Ascending aorta (tissue), 2 donors: ENCODE results near the gene EIF4H. TPM values are rescaled to one million over a fixed set of nuclear protein-coding genes. Genes with fewer than 3 reads are reported as not detected.

Experiments
- DNase-seq, 2 donors: peaks; one replicate each; pipeline ENCODE4 v3.0.0-alpha.2; 2019; ENCODE audit warnings: low spot score in 2 of 2
- H3K27ac ChIP-seq, 2 donors: fragments of 200-600 bp; sonication (generic); one replicate each; pipeline ENCODE4 v1.5.1; 2016 to 2017; ENCODE audit warnings: mild to moderate bottlenecking in 1 of 2
- H3K27me3 ChIP-seq: fragments of 200-600 bp; sonication (generic); one replicate; pipeline ENCODE4 v1.5.1; 2017
- H3K36me3 ChIP-seq, 2 donors: fragments of 200-600 bp; sonication (generic); one replicate each; pipeline ENCODE4 v1.5.1; 2016
- H3K4me1 ChIP-seq, 2 donors: fragments of 200-600 bp; sonication (generic); one replicate each; pipeline ENCODE4 v1.5.1; 2016 to 2017; ENCODE audit warnings: mild to moderate bottlenecking in 1 of 2
- H3K4me3 ChIP-seq, 2 donors: fragments of 200-600 bp; sonication (generic); one replicate each; pipeline ENCODE4 v1.5.1; 2016 to 2017; ENCODE audit warnings: mild to moderate bottlenecking in 1 of 2
- H3K9me3 ChIP-seq, 2 donors: fragments of 200-600 bp; sonication (generic); one replicate each; pipeline ENCODE4 v1.5.1; 2016
- intact Hi-C: fragments of 100-400 bp; cut with DNase I; formaldehyde crosslinking; loops from one replicate; pipeline ENCODE4 v1.15.1; 2023
- total RNA-seq: library from RNA; depleted of rRNA; stranded (reverse); fragments of >200 nt; gene quantifications from one replicate; pipeline ENCODE4 v1.1.0, GENCODE V29; 2016
- TF ChIP-seq, protein P1 (sequence below), 3 experiments: fragments of 200-600 bp in 2 of 3; fragments of 450-650 bp in 1 of 3; sonication (generic) in 2 of 3; IDR thresholded peaks; one replicate each; pipeline ENCODE4 v1.5.1; 2016 to 2019; ENCODE audit warnings: antibody characterized with exemption in 3 of 3, mild to moderate bottlenecking in 1 of 3, moderate library complexity in 1 of 3

EIF4H gene
- total RNA-seq, 1 donor from 2014 or later, result 150 TPM

DNA sequence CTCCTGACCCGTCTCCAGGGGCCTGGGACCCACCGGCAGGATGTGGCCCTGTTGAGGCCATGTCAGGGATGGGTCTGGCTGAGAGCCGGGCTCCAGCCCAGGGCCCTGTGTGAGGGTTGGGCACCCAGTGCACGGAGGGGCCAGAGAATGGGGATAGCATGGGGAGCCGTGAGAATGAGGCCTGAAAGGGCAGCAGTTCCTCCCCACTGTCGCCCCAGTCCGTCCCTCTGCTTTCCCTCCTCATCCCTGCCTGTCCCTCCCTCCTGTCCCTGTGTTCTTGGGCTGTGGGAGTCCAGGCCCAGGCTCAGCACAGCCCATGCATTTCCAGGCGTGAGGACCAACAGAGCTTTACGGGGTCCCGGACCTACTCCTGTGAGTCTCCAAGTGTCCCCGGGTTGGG is 45.3 kb downstream of the EIF4H start:
- TF ChIP-seq, protein P1, sequence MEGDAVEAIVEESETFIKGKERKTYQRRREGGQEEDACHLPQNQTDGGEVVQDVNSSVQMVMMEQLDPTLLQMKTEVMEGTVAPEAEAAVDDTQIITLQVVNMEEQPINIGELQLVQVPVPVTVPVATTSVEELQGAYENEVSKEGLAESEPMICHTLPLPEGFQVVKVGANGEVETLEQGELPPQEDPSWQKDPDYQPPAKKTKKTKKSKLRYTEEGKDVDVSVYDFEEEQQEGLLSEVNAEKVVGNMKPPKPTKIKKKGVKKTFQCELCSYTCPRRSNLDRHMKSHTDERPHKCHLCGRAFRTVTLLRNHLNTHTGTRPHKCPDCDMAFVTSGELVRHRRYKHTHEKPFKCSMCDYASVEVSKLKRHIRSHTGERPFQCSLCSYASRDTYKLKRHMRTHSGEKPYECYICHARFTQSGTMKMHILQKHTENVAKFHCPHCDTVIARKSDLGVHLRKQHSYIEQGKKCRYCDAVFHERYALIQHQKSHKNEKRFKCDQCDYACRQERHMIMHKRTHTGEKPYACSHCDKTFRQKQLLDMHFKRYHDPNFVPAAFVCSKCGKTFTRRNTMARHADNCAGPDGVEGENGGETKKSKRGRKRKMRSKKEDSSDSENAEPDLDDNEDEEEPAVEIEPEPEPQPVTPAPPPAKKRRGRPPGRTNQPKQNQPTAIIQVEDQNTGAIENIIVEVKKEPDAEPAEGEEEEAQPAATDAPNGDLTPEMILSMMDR (IDR thresholded peaks at IDR 0.05), result no peak
- Histone ChIP-seq H3K27ac (no peak overlapping the region), H3K9me3 (no peaks in the 10 kb centered on the region), H3K4me3 (no peak overlapping the region), H3K27me3 (no peaks in the 10 kb centered on the region), H3K4me1 (no peaks in the 10 kb centered on the region), H3K36me3 (no peaks in the 10 kb centered on the region)
- no peak for DNase-seq
- intact Hi-C loops, result no loop called here

DNA sequence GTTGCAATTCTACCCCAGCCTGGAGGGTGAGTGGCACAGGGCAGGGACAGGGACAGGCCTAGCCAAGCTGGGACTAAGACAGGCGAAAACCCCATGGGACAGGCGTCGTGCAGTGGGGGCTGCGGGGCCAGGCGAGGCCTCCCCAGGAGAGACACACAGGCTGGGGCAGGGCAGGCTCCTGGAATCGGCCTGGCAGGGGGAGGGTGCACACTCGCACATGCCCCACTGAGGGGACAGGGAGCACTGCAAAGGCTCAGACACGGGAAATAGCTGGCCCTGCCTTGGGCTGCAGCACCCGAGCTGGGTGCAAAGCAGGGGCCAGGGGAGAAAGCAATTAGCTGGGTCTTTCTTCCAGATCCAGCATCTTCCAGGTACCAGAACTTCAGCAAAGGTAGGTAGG is 46.1 kb downstream of the EIF4H start:
- Histone ChIP-seq H3K4me3 (no peak overlapping the region), H3K4me1 (no peaks in the 10 kb centered on the region), H3K27ac (no peak overlapping the region), H3K9me3 (no peaks in the 10 kb centered on the region), H3K27me3 (no peaks in the 10 kb centered on the region), H3K36me3 (no peaks in the 10 kb centered on the region)
- TF ChIP-seq, protein P1 (IDR thresholded peaks at IDR 0.05), result no peak
- intact Hi-C loops, result no loop called here
- DNase-seq, result no peak

DNA sequence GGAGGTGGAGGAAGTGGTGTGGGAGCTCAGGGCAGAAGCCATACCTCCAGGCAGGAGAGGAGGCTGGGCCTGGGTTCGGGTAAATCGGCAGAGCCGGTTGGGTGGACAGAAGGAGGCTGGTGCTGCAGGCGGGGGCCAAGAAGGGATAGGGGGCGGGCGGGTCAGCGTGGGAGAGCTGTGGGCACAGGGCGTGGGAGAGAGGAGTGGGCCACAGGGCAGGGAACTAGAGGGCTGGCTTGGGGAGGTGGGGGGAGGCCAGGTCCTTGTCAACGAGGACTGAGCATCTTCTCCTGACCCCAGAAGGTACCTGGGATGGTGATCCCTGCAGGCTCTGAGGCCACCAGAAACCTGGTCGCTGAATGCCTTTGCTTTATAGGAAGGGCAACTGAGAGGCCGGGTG is 47.6 kb downstream of the EIF4H start:
- DNase-seq, result no peak
- Histone ChIP-seq H3K27ac (no peak overlapping the region), H3K27me3 (no peaks in the 10 kb centered on the region), H3K36me3 (peaks cover 0 to 7% of the 10 kb centered on the region in 2 donors), H3K9me3 (no peaks in the 10 kb centered on the region), H3K4me3 (no peak overlapping the region), H3K4me1 (no peaks in the 10 kb centered on the region)
- intact Hi-C loops, result no loop called here
- TF ChIP-seq, protein P1 (IDR thresholded peaks at IDR 0.05), result no peak

DNA sequence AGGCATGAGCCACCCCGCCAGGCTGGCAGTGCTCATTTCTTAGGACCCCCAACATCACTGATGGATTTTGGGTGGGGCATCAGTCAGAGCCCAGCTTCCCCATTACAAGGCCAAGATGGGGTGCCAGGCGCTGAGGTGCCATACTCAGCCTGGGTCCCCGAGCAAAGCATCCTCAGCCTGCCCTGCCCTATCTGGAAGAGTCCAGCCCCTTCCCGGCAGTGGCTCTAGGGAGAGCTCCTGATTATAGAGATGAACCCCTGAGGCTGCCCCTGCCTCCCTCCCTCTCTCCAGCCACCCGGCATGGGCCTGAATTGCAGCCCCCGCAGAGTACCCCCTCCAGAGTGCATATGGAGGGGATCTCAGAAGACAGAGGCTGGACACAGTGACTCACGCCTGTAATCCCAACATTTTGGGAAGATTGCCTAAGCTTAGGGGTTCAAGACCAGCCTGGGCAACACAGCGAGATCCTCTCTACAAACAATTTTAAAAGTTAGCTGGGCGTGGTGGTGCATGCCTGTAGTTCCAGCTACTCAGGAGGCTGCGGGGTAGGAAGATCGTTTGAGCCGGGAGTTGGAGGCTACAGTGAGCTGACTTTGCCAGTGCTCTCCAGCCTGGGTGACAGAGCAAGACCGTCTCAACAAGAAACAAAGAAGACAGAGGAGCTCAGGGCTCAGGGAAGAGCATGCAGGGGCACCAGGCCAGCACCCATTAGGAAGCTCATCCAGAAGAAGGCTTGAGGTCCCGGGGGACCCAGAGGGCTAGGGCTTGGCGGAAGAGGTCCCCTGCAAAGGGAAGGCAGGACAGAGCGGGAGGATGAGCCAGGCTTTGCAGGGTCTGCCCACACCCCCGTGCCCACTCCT is 48.9 kb downstream of the EIF4H start:
- no peak overlapping the region for H3K4me3 ChIP-seq
- no peak for DNase-seq
- H3K36me3 ChIP-seq, result peaks cover 0 to 7% of the 10 kb centered on the region in 2 donors
- H3K4me1 ChIP-seq, result no peaks in the 10 kb centered on the region
- H3K27ac ChIP-seq, result no peak overlapping the region
- TF ChIP-seq, protein P1 (IDR thresholded peaks at IDR 0.05), result no peak
- intact Hi-C loops, result no loop called here
- no peaks in the 10 kb centered on the region for H3K27me3 ChIP-seq
- no peaks in the 10 kb centered on the region for H3K9me3 ChIP-seq

DNA sequence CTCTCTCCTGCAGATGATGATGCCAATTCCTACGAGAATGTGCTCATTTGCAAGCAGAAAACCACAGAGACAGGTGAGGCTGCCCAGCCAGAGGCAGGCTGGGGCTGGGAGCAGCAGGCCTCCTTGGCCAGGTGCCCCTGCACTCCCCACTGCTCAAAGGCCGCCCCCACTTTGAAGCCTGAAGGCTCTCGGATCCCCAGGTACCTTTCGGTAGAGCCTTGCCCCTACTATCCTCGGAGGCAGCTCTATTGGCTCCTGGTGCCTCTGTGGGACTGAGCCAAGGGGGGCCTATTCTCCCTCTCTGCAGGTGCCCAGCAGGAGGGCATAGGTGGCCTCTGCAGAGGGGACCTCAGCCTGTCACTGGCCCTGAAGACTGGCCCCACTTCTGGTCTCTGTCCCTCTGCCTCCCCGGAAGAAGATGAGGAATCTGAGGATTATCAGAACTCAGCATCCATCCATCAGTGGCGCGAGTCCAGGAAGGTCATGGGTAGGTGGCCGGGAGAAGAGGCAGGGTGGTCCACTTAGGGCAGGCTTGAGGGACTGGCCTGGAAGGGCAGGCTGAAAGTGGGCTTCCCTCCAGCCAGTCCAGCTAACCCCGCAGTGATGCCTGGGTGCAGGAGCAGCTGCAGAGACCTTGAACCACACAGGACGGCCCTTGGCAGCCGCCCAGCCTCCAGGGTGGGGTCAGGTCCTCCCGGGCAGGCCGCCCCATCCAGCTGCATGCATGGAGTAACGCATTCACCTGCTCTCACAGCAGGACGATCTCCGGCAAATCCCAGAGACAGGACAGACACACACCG is 49.8 kb downstream of the EIF4H start:
- Histone ChIP-seq H3K4me3 (no peak overlapping the region), H3K4me1 (no peaks in the 10 kb centered on the region), H3K36me3 (peaks cover 0 to 7% of the 10 kb centered on the region in 2 donors), H3K9me3 (no peaks in the 10 kb centered on the region), H3K27me3 (no peaks in the 10 kb centered on the region), H3K27ac (no peak overlapping the region)
- DNase-seq, result no peak
- intact Hi-C loops, result no loop called here
- TF ChIP-seq, protein P1 (IDR thresholded peaks at IDR 0.05), result no peak
